Choroid plexus epithelial cell (primary cell): ENCODE results near the gene M1AP.

Experiments used
- DNase-seq: peaks from one replicate; pipeline ENCODE4 v3.0.0-alpha.2; 2010; ENCODE audit warnings: low read depth
- H3K4me3 ChIP-seq: 2 replicates; pipeline ENCODE4 v1.5.1; 2011; ENCODE audit warnings: low read depth, mild to moderate bottlenecking, control low read depth, low read length, moderate library complexity
- CTCF ChIP-seq: conservative IDR thresholded peaks from 2 replicates; pipeline ENCODE4 v1.5.1; 2011; ENCODE audit warnings: low read depth, mild to moderate bottlenecking, control low read depth, inconsistent platforms, low read length, moderate library complexity

Gene M1AP

GRCh38 chr2:74655579-74655978, 7.4 kb upstream of the M1AP start:
- no peak overlapping the region for H3K4me3 ChIP-seq
- no peak for DNase-seq
- no peak for TF ChIP-seq CTCF

- TF ChIP-seq CTCF: no peak
- peak; percentile 95 for DNase-seq
- H3K4me3 ChIP-seq: peak within 1 kb of the TSS; percentile 67
Measured at GRCh38 chr2:74653985-74654882, 6.1 kb upstream of the M1AP start, which contains the start of gene SEMA4F. SEMA4F (plus strand) TSS chr2:74654247; CDS start chr2:74654377, 130 bp downstream.

GRCh38 chr2:74653589-74653984, 5.5 kb upstream of the M1AP start:
- TF ChIP-seq CTCF: no peak
- no peak for DNase-seq
- peak overlapping the region; percentile 67 for H3K4me3 ChIP-seq

DNA sequence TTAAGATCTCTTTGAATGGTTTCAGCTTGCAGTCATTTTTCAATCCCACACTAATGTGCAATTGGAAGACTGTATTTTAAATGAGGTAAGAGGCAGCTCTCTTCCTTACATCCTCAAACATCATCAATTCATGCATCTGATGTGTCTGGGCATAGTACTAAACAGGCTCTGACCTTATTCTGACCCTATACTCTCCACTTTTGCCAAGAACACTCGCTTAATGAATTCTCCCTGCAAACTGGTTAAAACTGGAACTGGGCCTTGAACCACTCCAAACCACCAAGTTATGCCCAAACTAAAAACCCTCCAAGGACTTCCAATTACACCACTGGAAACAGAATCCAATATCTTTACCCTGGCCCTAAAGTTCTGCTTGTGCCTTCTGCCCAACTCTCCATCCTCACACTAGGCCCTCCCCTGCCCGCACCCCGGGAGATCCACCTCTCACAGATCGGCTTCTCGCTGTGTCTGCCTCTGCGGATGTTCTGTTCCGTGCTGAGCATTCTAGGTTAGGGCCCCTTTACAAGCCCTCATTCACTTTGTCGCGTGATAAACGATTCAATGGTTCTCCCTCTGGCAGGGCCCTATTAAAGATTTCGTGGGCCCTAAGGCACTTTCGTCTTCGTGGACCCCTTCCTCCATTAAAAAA, 1.2 kb downstream of the M1AP start:
- DNase-seq: no peak
- TF ChIP-seq CTCF: no peak
- no peak overlapping the region for H3K4me3 ChIP-seq

- no peak overlapping the region for H3K4me3 ChIP-seq
- peak; percentile 22 for DNase-seq
- no peak for TF ChIP-seq CTCF
Measured at GRCh38 chr2:74646201-74646600, 1.9 kb downstream of the M1AP start.

- TF ChIP-seq CTCF: no peak
- no peak overlapping the region for H3K4me3 ChIP-seq
Measured at GRCh38 chr2:74645344-74645743, 2.8 kb downstream of the M1AP start.

More at GRCh38 chr2:74645344-74645743, 2.8 kb downstream of the M1AP start:
- DNase-seq: no peak
